Renal cortical epithelial cell (primary cell): ENCODE data around the gene NIT2. TPM values are rescaled to one million over a fixed set of nuclear protein-coding genes. Genes with fewer than 3 reads are reported as not detected.
"Not testable (repeated sequence)": the region's sequence is repeated elsewhere in the genome, so short reads cannot be mapped to it uniquely, and the experiment has no call there.

Experiments
- DNase-seq: peaks from one replicate; pipeline ENCODE4 v3.0.0-alpha.2; 2011; ENCODE audit warnings: low read depth
- total RNA-seq: library from RNA; depleted of rRNA; stranded (reverse); fragments of >200 nt; gene quantifications from 2 replicates; pipeline ENCODE4 v1.2.3, GENCODE V29; 2014

Gene NIT2, protein sequence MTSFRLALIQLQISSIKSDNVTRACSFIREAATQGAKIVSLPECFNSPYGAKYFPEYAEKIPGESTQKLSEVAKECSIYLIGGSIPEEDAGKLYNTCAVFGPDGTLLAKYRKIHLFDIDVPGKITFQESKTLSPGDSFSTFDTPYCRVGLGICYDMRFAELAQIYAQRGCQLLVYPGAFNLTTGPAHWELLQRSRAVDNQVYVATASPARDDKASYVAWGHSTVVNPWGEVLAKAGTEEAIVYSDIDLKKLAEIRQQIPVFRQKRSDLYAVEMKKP
- 25.5 and 38.0 TPM in 2 replicates for total RNA-seq

DNA sequence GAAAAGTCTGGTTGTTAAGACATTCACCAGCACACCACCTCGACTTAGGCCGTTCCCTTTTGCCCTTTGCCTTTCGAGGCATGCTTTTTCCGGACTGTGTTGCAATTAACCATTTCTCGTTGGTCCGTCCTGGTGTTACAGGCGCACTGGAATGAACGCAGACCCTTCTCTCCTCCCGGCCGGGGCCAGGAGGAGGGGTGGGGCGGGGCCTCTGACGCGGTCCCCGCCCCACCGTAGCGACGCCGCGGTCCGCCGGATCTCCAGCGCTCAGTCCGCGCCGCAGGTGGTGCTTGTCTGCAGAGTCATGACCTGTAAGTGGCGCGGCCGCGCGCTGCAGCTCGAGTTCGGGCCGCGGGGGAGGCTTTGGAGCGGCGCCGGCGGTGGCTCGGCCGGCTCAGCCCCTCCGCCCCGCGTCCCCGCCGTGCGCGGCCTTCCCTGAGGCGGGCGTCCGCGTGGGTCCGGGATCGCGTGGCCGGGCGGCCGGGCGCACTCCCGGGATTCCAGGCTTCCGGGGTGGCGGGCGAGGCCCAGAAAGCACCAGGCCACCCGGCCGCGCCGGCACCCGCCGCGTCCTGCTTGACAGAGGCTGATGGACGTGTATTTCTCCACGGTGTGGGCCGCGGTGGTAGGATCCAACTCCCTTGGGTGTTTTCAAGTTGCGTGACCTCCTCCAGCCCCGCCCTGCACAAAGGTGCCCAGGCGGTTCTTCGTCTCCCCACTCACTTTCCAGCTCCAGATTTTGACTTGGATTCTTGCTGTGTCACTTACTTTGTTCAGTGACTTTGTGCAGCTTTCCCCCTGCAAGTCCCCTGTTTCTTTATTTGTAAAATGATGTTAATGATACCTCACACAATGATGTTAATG lies at the start of gene NIT2:
TSS of gene NIT2 (plus strand) at position 270 of the 864 bp plus-strand sequence. CDS start at position 305, 35 bp downstream.
- DNase-seq, result peak; percentile 73

- DNase-seq, result no peak
These were observed 46.2 kb upstream of the NIT2 start for GRCh38 chr3:100288288-100288894.

- DNase-seq, result no peak
These were observed 45.2 kb upstream of the NIT2 start for GRCh38 chr3:100289339-100289738.

GRCh38 chr3:100295089-100295488 lies 39.5 kb upstream of the NIT2 start:
- DNase-seq, result peak; percentile 48

- peak; percentile 67 for DNase-seq
These were observed 36.8 kb upstream of the NIT2 start for GRCh38 chr3:100297784-100298183.

- DNase-seq, result no peak
These were observed 35.5 kb upstream of the NIT2 start for GRCh38 chr3:100299016-100299415.

DNA sequence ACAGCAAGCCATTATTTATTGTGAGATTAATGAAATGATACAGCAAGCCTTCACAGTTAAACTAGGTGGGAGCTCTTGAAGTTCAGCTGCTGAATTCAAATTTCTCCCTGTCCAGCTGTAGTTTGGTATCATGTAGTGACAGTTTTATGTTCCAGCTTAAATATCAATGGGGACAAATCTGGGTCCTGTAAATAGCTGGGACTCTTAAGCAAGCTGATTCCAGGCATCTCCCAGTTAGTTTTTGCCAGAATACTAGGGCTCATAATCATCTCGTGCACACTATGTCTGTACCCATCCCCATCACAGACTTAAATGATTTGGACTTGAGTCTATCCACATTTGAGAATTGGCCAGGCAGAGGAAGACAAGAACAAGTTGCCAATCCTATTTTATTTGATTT lies 27.9 kb upstream of the NIT2 start:
- no peak for DNase-seq

DNA sequence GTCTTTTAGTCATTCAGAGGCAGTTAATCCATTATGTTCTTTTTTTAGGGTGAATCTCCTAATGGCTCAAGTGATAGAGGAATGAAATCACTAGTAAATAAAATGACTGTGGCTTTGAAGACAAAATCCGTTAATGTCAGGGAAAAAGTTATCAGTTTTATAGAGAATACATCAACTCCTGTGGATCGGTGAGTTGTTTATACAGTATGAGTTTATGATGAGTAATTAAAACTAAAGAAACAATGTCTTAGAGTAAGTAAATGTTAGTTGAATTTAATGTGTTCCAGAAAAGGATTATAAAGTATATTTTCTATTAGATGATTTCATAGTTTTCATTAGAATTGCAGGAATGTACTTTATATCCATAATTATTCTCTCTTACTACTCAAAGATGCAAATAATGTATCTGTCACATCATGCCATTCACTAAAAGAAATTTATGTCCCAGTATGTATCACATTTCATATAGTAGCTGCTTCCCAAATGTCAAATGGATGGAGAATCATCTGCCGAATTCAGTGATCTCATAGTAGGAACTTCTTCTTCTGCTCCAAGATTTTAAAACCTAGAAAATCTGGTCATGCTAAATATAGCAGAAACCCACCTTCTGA lies 24.1 kb upstream of the NIT2 start:
- no peak for DNase-seq

- DNase-seq, result no peak
These were observed 23.5 kb upstream of the NIT2 start for GRCh38 chr3:100311011-100311410.

DNA sequence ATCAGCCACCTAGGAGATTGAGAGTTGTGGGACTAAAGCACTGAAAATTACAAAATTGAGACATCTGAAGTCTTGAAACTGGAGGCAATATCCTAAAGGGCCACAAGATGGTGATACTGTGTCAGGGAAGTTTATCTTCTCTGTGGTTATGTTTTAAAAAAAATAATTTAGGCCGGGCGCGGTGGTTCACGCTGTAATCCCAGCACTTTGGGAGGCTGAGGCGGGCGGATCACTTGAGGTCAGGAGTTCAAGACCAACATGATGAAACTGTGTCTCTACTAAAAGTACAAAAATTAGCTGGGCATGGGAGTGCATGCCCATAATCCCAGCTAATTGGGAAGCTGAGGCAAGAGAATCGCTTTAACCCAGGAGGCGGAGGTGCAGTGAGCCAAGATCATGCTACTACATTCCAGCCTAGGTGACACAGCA lies 17.9 kb upstream of the NIT2 start:
- peak; percentile 69 for DNase-seq

GRCh38 chr3:100317912-100318311 lies 16.6 kb upstream of the NIT2 start:
- no peak for DNase-seq

DNA sequence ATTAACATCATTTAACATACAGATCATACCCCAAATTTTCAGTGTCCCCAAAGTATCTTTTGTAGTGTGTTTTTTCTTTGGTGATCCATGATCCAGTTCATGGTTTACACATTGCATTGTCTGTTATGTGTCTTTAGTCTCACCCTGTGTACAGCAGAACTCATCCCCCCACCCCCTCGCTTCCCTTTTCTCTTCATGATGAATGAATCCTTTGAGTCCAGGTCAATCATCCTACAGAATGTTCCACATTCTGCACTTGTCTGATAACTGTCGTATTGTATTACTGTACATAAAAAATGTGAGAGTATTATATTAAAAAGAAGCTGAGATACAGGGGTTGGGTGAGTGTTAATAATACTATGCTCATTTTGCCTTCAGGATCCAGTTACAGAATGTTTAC lies 14.6 kb upstream of the NIT2 start:
- no peak for DNase-seq

DNA sequence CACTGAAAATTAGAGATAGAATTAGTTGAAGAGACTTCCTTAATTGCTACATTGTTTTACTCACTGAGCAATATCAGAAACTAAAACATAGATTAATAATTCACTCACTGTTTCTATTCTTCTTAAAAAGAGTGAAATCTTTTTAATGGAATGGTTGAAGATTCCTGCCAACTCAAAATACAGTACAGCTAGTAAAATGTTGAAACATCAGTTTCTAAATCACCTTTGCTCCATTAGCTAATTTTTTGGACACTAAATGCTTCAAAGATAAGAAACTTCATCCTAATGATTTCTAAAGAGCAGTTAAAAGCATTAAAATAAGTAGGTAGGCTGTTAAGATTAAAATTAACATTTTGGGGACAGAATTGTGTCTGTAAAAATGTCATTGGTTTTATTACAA lies 10.5 kb upstream of the NIT2 start:
- no peak for DNase-seq

- DNase-seq, result no peak
These were observed 8.7 kb upstream of the NIT2 start for GRCh38 chr3:100325827-100326226.

GRCh38 chr3:100327377-100327776 lies 7.2 kb upstream of the NIT2 start:
- not testable (repeated sequence) for DNase-seq

DNA sequence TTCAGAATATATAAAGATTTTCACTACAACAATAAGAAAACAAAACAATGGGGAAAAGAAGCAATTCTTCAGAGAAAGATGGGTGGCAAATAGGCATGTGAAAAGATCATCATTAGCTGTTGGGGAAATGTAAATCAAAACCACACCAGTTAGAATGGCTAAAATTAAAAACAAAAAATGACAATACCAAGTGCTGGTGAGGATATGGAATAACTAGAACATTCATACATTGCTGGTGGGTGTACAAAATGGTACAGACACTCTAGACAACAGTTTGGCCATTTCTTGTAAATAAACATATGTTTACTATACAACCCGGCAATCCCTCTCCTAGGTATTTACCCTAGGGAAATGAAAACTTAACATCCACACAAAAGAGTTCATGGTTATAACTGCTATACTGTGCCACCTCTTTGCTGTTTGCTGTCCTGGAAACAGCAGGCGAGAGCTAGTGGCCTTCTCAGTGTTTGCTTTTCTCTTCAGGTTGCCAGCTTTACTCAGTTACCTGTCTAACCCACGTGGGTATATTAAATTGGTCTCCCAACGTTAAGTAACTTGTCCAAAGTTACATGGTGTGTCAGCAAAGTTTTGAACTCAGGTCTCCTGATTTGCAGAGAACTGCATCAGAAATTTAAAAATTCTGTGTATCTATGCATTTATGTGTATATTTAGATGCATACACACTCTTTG lies 4.6 kb upstream of the NIT2 start:
- no peak for DNase-seq

DNA sequence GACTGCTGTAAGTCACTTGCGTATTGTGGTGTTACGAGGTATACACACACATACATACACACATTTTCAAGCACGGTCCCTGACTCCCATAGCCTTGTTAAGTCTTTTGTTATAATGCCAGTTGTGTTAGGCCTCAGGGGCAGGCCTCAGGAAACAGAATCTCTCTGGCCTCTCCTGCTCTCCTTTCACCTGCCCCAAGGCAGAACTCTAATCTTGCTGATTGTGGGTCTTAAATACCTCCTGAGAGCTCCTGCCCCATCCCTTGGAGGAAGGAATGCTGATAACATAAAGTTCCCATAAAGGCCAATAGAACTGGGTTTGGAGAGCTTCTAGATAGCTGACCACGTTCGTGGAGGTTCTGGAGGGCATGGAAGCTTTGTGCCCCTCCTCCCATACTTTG lies 3.9 kb upstream of the NIT2 start:
- DNase-seq, result no peak

GRCh38 chr3:100331660-100332059 lies 2.9 kb upstream of the NIT2 start:
- DNase-seq, result no peak

DNA sequence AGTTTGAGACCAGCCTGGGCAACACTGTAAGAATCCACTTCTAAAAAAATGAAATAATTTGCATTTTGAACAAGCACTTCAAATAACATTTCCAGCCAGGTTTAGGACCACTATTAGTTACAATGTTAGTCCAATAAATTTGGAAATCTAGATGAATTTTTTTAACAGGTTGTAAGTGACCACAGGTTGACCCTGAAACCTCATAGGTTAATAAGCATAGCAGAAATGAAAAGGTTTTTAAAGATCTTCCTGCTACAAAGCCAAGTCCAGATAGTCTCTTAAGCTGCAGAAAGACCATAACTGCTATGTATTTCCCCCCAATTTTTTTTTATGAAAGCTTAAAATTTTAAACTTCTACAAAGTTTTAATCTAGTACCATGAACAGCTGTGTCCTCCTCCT lies 1.5 kb upstream of the NIT2 start:
- DNase-seq, result no peak

DNA sequence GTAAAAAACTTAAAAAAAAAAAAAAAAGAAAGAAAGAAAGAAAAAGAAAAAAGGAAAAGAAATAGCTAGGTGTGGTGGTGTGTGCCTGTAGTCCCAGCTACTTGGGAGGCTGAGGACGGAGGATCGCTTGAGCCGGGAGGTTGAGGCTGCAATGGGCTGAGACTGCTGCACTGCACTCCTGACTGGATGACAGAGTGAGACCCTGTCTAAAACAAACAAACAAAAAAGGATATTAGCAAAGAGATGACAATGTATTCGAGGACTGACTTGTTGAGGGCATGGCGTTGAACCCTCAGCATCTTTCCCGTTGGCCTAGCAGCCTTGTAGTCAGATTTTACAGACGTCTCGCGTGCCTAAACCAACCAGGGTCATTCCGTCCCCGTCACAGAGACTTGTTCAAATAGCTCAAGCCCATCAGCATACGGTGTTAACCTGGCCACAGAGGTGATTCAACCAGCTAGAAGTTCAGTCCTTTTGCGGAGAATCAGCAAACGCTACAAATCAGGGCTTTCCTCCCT lies 528 bp upstream of the NIT2 start:
- DNase-seq, result no peak

- DNase-seq, result peak; percentile 16
These were observed 877 bp downstream of the NIT2 start for GRCh38 chr3:100335434-100335833.
